ENCODE results near the gene TVP23A. TPM values are rescaled to one million over a fixed set of nuclear protein-coding genes. Genes with fewer than 3 reads are reported as not detected.

The TVP23A gene
- total RNA-seq, 2 experiments from 2014 or later, result not detected

GRCh38 chr16:10729104-10730048, 89.2 kb downstream of the TVP23A start:
- H3K27ac Mint-ChIP-seq, result no peak overlapping the region
- H3K36me3 Mint-ChIP-seq (ENCODE audit: low read depth), result no peaks in the 10 kb centered on the region
- no peak overlapping the region for H3K4me3 Mint-ChIP-seq
- no peaks in the 10 kb centered on the region for H3K4me1 Mint-ChIP-seq
- CTCF ChIA-PET, result no interaction called here
- DNase-seq, result no peak
- no peaks in the 10 kb centered on the region for H3K9me3 Mint-ChIP-seq
- no peaks in the 10 kb centered on the region for H3K27me3 Mint-ChIP-seq
- POLR2A ChIA-PET, result no interaction called here

GRCh38 chr16:10728003-10728887, 90.3 kb downstream of the TVP23A start:
- Mint-ChIP-seq H3K27me3 (no peaks in the 10 kb centered on the region), H3K4me3 (no peak overlapping the region), H3K9me3 (no peaks in the 10 kb centered on the region), H3K4me1 (no peaks in the 10 kb centered on the region), H3K36me3 (ENCODE audit: low read depth) (no peaks in the 10 kb centered on the region), H3K27ac (no peak overlapping the region)
- CTCF ChIA-PET, result no interaction called here
- DNase-seq, result no peak
- POLR2A ChIA-PET, result no interaction called here

Other genes with a start within 250 kb of the TVP23A start
- not detected for gene EMP2, start 238.2 kb downstream of the TVP23A start, total RNA-seq
- not detected for gene TEKT5, start 123.9 kb downstream of the TVP23A start, total RNA-seq
- 10 to 100 TPM; 26.3 to 28.7 TPM for gene NUBP1, start 75.0 kb downstream of the TVP23A start, total RNA-seq
- gene CIITA, start 58.4 kb upstream of the TVP23A start, total RNA-seq, result 10 to 100 TPM; 21.5 to 24.6 TPM
- 10 to 100 TPM; 29.2 to 36.9 TPM for gene DEXI, start 123.7 kb upstream of the TVP23A start, total RNA-seq
- 10 to 100 TPM; 30.9 to 35.1 TPM for gene CLEC16A, start 125.8 kb upstream of the TVP23A start, total RNA-seq

Data from activated CD4-positive, alpha-beta T cell treated with anti-CD3 and anti-CD28 coated beads, Interleukin-2, amount 10 ng/mL, durations not matched to agents 7 days and 5 days (primary cell).